Peyer's patch (tissue), 4 donors: Measurements from ENCODE around the gene RBFA. TPM values are rescaled to one million over a fixed set of nuclear protein-coding genes. Genes with fewer than 3 reads are reported as not detected.

Source experiments
- DNase-seq, 3 donors: peaks; one replicate each; pipeline ENCODE4 v3.0.0-alpha.2; 2017 to 2019
- H3K27ac ChIP-seq, 4 donors: fragments of 200-600 bp; sonication (generic); one replicate each; pipeline ENCODE4 v1.5.1; 2016 to 2019
- H3K27me3 ChIP-seq, 2 donors: fragments of 200-600 bp; sonication (generic); one replicate each; pipeline ENCODE4 v1.5.1; 2019
- H3K36me3 ChIP-seq, 3 donors: fragments of 200-600 bp; sonication (generic); one replicate each; pipeline ENCODE4 v1.5.1; 2016 to 2019
- H3K4me1 ChIP-seq, 4 donors: fragments of 200-600 bp; sonication (generic); one replicate each; pipeline ENCODE4 v1.5.1; 2016 to 2019
- H3K4me3 ChIP-seq, 4 donors: fragments of 200-600 bp; sonication (generic); 1 replicate in 3 of 4; 2 replicates in 1 of 4; pipeline ENCODE4 v1.5.1; 2016 to 2019; ENCODE audit warnings: mild to moderate bottlenecking in 1 of 4
- H3K9me3 ChIP-seq, 4 donors: fragments of 200-600 bp; sonication (generic); one replicate each; pipeline ENCODE4 v1.5.1; 2016 to 2019; ENCODE audit warnings: mild to moderate bottlenecking in 1 of 4
- CTCF ChIP-seq, 6 experiments: fragments of 450-650 bp in 4 of 6; fragments of 200-600 bp in 2 of 6; sonication (generic) in 1 of 6; IDR thresholded peaks; one replicate each; pipeline ENCODE4 v1.5.1; 2017 to 2019; ENCODE audit warnings: antibody characterized with exemption in 6 of 6, mild to moderate bottlenecking in 3 of 6, moderate library complexity in 1 of 6
- POLR2A ChIP-seq, 2 donors: fragments of 450-650 bp; IDR thresholded peaks; one replicate each; pipeline ENCODE4 v1.5.1; 2017; ENCODE audit warnings: antibody characterized with exemption in 2 of 2, mild to moderate bottlenecking in 2 of 2, moderate library complexity in 2 of 2
- total RNA-seq, 4 donors: library from RNA; depleted of rRNA; stranded (reverse); fragments of >200 nt; gene quantifications; one replicate each; pipeline ENCODE4 v1.1.0, GENCODE V29; 2016

RBFA gene
- total RNA-seq, 4 donors from 2014 or later, result 2.5 to 20.8 (median 13.6) TPM

DNA sequence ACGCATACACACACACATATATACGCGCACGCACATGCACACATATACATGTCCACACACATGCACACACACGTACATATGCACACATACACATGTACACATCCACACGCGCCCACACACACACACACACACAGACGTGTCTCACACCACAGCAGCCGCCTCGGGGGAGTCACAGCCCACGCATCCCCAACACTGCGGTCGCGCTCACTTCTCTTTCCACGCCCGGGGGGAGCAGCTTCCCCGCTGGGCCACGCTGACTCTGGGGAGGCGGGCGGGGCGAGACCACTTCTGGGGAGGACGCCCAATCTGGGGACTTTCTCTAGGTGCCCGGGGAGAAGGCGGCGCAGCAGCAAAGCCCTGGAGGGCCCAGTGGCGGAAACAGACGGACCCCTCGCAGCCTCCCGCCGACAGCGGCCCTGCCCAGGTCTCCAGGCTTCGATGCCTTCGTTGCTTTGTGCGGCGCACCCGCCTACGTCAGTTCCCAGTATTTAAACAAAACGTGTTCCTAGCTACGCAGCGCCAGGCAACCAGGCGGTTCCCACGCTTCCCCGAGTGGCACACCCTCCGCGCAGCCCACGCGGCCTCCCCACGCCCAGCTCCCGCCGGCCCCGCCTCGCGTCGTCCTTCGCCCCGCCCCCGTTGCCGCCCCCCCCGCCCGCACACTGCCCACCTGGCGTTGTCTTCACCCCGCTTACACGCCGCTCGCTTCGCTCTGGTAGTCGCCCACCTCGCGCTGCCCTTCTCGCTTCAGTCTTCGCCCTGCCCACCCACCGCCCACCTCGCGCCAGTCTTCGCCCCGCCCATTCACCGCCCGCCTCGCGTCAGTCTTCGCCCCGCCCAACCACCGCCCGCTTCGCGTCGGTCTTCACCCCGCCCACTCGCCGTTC is 810 bp upstream of the RBFA start:
- H3K4me1 ChIP-seq, result peaks cover 0 to 11% (median 3%) of the 10 kb centered on the region in 4 donors
- DNase-seq, result peak in 1 of 3 donors; percentile 47

DNA sequence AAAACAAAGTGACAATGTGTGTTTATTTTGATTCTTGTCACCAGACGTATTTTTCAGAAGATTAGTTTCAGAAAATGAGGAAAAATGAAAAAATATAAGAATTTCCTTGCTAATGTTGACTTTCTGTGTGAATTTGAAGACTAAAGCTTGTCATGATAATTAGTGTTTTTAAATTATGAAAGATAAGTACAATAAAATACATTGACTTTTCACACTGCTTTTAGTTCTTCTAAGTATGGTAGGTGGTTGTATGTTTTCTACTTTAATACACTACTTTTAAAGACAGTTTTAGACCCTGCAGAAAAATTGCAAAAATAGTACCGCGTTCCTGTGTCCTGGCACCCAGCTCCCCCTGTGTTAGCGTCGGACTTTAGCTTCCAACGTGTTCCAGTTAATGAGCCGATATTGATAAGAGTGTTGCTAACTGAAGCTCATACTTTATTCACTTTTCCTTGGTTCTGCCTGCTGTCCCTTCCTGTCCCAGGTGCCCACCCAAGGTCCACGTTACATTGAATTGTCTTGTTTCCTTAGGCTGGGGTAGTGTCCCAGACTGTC is 695 bp downstream of the RBFA start:
- H3K4me3 ChIP-seq, result peak overlapping the region; percentile 65 to 80 (median 72)
- DNase-seq, result no peak

More for the DNA sequence above, 810 bp upstream of the RBFA start:
- Histone ChIP-seq H3K27me3 (no peaks in the 10 kb centered on the region), H3K36me3 (no peaks in the 10 kb centered on the region), H3K4me3 (peak overlapping the region; percentile 65 to 80 (median 72)), H3K9me3 (no peaks in the 10 kb centered on the region), H3K27ac (peak overlapping the region; percentile 73 to 93 (median 86))
- TF ChIP-seq CTCF (IDR thresholded peaks at IDR 0.05) (no peak), POLR2A (IDR thresholded peaks at IDR 0.05) (no peak)

GRCh38 chr18:80035997-80036396 is 1.8 kb downstream of the RBFA start:
- no peak overlapping the region for H3K27ac ChIP-seq
- no peaks in the 10 kb centered on the region for H3K9me3 ChIP-seq
- peaks cover 0 to 11% (median 3%) of the 10 kb centered on the region in 4 donors for H3K4me1 ChIP-seq
- TF ChIP-seq CTCF (IDR thresholded peaks at IDR 0.05) (no peak), POLR2A (IDR thresholded peaks at IDR 0.05) (no peak)
- H3K27me3 ChIP-seq, result no peaks in the 10 kb centered on the region
- no peak overlapping the region for H3K4me3 ChIP-seq
- DNase-seq, result no peak
- no peaks in the 10 kb centered on the region for H3K36me3 ChIP-seq

More for the DNA sequence above, 695 bp downstream of the RBFA start:
- H3K36me3 ChIP-seq, result no peaks in the 10 kb centered on the region
- peaks cover 0 to 11% (median 3%) of the 10 kb centered on the region in 4 donors for H3K4me1 ChIP-seq
- H3K27me3 ChIP-seq, result no peaks in the 10 kb centered on the region
- TF ChIP-seq POLR2A (IDR thresholded peaks at IDR 0.05) (no peak), CTCF (IDR thresholded peaks at IDR 0.05) (no peak)
- H3K27ac ChIP-seq, result peak overlapping the region; percentile 73 to 93 (median 86)
- no peaks in the 10 kb centered on the region for H3K9me3 ChIP-seq

DNA sequence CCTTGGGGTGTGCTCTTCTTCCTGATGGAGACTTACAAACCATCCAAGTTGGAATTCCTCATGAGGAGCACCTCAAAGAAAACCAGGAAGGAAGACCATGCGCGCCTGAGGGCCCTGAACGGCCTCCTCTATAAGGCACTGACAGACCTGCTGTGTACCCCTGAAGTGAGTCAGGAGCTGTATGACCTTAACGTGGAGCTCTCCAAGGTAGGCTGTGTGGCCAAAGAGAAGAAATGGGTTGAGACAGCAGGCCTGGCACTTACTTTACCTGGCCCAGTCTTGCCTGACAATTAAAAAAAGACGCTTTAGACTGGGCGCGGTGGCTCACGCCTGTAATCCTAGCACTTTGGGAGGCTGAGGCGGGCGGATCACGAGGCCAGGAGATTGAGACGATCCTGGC is 3.1 kb downstream of the RBFA start:
- H3K36me3 ChIP-seq, result no peaks in the 10 kb centered on the region
- H3K27ac ChIP-seq, result no peak overlapping the region
- H3K4me1 ChIP-seq, result peaks cover 0 to 11% (median 3%) of the 10 kb centered on the region in 4 donors
- H3K9me3 ChIP-seq, result no peaks in the 10 kb centered on the region
- TF ChIP-seq CTCF (IDR thresholded peaks at IDR 0.05) (no peak), POLR2A (IDR thresholded peaks at IDR 0.05) (no peak)
- H3K27me3 ChIP-seq, result no peaks in the 10 kb centered on the region
- no peak for DNase-seq
- no peak overlapping the region for H3K4me3 ChIP-seq

GRCh38 chr18:80037869-80038630 is 3.8 kb downstream of the RBFA start:
- Histone ChIP-seq H3K4me1 (peaks cover 0 to 11% (median 2%) of the 10 kb centered on the region in 4 donors), H3K27ac (no peak overlapping the region), H3K4me3 (no peak overlapping the region), H3K36me3 (no peaks in the 10 kb centered on the region), H3K27me3 (no peaks in the 10 kb centered on the region), H3K9me3 (no peaks in the 10 kb centered on the region)
- DNase-seq, result no peak
- TF ChIP-seq CTCF (IDR thresholded peaks at IDR 0.05) (no peak), POLR2A (IDR thresholded peaks at IDR 0.05) (no peak)
